DMS153 (cell line): ENCODE results near the gene IRGQ.
"Not testable (repeated sequence)": the region's sequence is repeated elsewhere in the genome, so short reads cannot be mapped to it uniquely, and the experiment has no call there.

ENCODE experiments used
- DNase-seq: peaks from one replicate; lab custom pipeline; 2025; lab: John Stamatoyannopoulos, UW

Gene IRGQ

DNA sequence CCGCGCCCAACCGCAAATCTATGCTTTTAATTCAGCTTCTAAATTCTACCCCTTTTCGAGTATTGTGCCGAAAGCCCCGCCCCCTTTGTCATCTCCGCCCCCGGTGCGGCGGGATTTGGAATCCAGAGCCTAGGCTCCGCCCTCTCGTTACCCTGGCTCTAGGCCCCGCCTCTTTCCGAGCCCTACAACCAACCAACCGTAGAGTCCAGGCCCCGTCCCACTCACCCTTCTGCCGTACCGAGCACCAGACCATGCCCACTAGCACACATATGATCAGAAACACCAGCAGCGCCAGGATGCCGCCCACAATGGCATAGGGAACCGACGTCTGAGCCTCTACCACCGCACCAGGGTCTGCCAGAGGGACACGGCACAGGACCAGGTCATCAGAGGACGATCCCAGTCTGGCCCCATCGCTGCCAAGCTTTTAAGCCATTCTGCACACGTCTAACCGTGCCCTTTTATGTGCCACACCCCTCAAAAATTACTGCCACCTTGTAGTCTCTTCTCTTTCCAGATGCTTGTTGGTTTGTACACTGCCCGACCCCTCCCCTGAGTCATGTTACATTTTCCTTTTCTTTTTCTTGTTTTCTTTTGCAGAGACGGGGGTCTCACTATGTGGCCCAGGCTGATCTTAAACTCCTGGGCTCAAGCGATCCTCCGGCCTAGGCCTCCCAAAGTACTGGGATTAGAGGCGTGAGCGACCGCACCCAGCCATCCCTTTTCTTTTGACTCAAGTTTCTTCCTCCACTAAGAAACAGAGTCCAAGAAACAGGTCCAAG lies 28.1 kb upstream of the IRGQ start:
- DNase-seq, result no peak

DNA sequence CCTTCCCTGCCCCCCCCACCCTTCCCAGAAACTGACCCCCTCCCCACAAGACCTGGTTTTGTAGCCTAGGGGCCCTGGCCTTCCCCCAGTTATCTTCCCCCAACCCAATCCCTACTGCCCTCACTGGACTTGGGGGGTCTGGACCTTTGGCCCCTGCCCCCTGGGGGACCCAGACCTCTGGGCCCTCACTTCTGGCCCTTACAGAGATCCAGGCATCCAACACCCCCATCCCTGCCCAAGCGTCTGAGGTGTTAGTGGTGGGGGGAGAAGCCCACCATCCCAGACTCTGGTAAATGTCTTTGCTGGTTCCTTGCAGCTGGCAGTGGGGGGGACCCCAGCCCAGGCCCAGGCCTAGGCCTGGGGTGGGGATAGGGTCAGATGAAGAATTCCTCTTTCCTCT lies 27.0 kb upstream of the IRGQ start:
- no peak for DNase-seq

DNA sequence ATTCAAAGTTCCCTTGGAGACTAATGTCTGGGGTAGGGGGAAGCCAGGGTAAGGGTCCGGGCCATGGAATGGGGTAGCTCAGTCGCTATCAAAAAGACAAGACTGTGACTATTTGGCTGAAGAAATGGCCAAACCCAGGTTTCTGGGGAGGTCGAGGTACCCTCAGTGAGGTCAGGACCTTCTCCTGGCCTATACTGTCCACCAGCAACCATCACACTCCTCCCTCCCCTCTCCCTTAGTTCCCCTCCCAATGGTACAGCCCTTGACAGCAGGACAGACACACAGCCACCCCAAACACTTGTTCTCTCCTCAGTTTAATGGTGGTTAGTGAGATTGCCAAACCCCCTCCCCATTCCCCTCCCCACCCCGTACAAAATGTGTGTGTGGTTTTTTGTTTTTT lies 26.1 kb upstream of the IRGQ start:
- no peak for DNase-seq

DNA sequence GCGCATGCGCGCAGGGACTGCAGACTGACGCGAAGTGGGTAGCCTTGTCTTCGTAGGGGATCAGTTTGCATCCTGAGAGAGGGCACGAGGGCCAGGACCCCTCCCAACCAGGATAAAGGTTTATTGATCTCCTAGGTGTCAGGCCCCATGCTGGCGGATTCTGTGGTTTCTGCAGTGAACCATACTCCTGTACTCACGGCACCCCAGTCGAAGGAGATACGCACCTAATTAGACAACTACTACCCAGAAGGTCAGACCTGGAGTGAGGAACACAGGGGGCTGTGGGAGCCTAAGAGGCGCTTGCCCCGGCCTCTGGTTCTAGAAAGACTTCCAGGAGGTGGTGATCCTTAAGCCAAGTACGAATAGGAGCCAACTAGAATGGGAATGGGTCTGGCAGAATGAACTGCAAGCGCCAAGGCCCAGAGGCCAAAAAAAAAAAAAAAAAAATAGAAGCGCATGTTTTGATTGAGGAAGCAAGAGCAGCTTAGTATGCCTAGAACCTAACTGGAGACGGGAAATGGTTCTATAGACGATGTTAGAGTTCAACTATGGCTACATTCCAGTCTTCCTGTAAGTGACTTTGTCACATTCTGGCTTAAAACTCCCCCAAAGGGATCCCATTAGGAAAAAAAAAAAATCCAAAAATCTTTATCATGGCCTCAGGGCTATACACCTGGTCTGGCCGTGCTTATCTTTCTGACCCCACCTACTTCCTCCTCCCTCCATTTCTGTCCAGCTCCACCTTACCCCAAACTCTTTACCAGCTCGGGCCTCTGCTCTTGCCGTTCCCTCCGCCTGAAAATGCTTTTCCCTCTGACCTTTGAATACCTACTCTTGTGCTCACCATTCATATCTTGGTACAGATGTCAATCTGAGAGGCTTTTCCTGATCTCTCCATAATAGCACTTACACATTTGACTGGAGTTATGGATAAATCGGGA lies 24.4 kb upstream of the IRGQ start:
- no peak for DNase-seq

DNA sequence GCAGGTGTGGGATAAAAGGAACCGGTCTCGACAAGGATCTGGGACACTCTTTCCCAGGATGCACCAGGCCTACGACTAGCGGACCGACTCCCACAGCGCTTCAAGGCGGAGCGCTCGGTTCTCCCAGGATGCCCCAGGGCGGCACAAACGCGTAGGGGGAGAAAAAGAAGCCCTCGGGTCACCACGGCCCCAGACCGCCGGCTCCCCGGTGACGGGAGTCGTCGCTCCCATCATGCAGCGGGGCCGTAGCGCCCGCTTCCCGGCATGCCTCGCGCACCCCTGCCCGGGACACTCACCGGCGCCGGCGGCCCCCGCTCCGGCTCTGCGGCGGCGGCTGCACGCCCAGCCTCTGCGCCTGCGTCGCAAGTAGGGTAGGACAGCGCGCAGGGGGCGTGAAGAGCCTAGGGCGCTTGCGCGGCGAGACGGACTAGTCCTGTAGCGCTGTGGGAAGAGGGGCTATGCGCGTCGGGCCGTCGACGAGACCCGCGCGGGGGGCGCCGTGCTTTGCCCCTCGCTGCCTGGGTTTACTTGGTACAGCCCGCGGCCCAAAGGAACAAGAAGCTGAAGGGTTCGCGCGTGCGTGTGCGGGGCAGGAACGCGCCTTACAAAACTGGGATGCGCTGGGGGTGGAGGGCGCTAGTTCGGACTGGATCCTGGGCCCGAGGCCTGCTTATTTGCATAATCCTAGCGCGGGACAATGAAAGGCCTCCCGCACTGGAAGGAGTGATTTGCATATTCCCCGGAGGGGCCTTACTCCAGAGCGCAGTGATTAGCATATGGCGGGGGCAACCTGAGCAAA lies 23.5 kb upstream of the IRGQ start, which contains the start of gene ZNF428:
ZNF428 (minus strand) TSS at position 368 of the 799 bp plus-strand sequence. CDS start 5,325 bp downstream, outside the sequence.
- DNase-seq, result peak; percentile 92

DNA sequence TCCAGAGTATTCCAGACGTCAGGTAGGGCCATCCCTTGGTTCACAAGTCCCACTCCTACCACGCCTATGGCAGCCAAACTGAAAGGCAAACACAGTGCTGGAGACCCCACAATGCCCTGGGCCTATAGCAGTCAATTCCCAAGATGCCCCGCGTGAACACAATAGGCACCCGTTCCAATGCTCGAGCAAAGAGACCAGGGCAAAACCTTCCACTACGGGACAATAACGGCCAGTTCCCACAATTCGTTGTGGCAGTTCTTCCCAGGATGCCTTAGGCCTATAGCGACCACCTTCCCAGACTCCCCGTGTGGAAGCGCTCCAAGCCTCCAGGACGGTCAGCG lies 23.0 kb upstream of the IRGQ start:
- DNase-seq, result peak; percentile 31

DNA sequence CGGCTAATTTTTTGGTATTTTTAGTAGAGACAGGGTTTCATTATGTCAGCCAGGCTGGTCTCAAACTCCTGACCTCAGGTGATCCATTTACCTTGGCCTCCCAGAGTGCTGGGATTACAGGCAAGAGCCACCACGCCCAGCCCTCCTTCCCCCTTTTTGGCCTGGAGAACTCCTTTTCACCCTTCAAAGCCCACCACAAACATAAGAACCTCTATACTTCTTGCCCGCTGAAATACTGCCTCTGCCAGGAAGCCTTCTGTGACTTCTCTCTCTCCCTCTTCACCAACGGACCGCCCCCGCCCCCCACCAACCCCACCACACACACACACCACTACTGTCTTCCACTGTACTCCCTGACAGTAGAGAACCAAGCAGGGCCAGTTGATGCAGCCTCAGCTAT lies 21.0 kb upstream of the IRGQ start:
- no peak for DNase-seq

DNA sequence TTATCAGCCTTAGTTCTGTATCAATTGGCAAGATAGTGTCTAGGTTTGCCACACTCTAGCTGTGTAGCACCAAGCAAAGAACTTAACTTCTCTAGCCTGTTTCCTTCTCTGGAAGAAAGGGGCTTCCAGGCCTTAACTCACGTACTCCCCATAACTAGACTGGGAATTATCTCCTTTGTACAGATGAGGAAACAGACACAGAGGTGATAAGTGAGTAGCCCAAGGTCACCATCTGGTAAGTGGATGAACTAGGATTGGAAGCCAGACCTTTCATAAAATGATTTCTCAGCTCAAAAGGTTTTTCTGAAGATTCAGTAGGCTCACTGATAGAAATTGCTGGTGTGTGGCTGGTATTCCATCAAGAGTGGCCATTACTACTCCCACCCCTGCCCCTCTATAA lies 20.4 kb upstream of the IRGQ start:
- no peak for DNase-seq

DNA sequence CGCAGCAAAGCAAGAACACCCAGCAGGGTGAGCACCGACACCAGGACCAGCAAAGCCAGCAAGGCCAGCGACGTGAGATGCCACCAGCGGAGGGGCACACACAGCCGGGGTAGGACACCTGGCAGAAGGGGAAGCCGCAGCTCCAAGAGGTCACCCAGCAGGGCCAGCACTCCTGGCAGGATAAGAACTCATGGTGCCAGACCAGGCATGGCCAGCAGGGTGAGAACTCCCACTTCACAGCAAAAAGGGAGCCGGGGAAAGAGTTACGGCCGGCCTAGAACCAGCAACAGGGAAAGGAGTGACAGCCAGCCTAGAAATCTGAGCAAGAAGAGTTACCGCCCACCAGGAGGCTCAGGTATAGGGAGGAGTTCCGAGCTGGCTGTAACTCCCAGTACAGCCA lies 16.4 kb upstream of the IRGQ start:
- DNase-seq, result no peak

DNA sequence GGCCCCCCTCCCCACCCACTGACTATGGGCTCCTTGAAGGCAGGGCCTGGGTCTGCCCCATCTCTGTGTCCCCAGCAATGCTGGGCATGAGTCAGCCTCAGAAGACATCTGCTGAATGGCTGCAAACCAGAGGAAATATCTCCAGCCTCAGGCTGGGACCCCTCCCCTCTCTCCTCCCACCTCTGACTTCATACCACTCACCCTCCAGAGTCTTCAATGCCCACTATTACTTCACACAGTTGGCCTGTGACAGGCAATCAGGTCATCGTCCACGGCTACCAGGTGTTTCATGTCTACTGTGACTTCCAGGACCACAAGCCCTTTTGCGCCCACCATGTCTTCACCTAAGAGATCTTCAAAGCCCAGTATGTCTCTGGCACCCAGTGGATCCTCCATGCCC lies 15.9 kb upstream of the IRGQ start, which contains the start of gene SRRM5:
SRRM5 (plus strand) TSS at position 301 of the 400 bp plus-strand sequence; CDS start at position 335, 34 bp downstream.
- no peak for DNase-seq

DNA sequence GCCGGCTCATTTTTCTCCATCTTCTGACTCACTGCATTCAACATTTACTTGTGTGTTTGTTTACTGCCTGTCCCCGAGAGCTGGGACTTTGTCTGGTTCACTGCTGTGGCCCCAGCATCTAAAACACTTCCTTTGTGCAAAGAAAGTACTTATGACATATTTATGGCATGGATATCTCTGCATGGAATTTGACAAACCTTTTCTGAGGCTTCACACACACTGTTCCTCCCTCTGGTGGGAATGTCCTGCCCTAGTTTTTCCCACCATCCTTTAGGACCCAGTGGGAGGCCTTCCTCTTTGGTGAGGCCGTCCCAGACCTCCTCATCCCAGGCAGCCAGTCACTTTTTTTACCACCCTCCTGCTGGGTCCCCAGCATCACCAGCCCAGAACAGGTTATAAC lies 14.6 kb upstream of the IRGQ start:
- DNase-seq, result no peak

DNA sequence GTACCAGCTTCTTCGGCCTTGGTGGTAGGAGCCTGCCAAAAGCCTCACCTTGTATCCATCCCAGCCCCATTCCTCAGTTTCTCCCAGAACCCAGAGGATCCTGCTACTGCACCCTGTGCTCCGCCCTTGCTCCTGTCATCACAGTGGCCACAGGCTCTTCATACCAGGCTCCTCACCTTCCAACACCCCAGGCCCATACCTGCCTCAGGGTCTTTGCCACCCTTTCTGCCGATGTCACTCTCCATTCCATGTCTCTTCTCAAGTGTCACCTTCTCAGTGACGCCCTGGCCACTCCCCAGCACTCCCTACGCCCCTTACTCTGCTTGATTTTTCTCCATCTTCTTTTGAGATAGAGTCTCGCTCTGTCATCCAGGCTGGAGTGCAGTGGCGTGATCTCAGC lies 13.9 kb upstream of the IRGQ start:
- DNase-seq, result no peak

DNA sequence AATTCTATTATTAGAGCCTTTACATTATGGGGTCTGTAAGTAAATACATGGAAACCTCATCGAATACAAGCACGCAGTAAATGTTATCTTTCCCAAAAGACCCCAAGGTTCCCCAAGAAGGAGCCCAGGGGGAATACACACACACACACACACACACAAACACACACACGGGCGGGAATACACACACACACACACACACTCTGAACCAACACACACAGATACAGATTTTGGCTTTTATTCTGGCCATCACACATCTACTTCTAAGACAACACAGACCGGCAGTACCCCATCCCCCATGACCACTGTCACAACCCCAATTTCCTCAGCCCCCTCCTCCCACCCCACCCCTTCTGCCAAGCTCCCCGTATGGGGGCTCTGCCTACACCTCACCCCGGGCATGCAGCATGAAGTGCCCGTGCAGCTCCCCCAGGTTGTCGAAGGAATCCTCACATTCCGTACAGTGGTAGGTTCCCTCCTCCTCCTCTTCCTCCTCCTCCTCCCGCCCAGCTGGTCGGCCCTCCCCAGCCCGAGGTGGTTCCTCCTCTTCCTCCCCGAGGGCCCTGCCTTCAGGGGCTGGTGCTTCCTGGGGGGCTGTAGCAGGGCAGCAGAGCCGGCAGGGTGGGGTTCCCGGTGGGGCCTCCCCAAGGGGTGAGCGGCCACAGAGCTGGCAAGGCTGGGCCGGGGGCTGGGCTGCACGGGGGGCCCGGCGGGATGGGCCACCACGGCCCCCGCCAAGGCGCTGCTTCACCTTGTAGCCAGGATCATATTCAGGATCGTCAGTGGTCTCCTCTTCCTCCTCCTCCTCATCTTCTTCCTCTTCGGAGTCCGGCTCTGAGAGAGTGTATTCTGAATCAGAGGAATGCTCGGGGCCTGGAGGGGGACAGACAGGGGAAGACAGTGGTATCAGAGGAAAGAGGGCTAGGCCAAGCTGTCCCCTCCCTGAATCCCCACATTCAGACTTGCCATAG lies 11.6 kb upstream of the IRGQ start:
- DNase-seq, result no peak

DNA sequence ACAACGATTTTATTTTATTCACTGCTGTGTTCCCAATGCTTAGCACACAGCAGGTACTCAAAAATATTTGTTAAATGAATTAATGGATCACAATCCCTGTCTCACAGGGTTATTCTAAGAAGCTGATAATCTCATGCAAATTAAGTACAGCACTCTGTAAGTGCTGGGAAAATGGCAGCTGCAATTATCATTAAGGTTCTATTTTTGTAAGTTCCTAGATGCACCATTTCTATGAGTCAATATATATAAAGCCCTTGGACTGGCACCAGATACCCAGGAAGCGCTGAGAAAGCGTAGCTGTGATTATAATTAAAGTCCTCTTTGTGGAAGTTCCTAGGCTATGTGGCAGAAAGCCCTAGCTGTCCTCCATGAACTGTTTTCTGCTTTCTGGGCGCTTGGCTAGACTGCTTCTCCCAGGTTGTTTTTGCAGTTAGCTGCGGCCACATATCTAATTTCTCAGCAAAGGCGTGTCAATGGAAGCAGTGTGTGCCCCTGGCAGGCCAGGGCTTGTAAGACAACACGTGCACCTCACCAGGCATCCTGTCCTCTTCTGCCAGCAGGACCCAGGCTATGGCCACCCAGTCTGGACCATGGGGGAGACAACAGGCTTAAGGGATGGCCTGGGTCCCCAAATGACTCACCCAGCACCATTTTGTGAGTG lies 10.8 kb upstream of the IRGQ start:
- DNase-seq, result no peak

DNA sequence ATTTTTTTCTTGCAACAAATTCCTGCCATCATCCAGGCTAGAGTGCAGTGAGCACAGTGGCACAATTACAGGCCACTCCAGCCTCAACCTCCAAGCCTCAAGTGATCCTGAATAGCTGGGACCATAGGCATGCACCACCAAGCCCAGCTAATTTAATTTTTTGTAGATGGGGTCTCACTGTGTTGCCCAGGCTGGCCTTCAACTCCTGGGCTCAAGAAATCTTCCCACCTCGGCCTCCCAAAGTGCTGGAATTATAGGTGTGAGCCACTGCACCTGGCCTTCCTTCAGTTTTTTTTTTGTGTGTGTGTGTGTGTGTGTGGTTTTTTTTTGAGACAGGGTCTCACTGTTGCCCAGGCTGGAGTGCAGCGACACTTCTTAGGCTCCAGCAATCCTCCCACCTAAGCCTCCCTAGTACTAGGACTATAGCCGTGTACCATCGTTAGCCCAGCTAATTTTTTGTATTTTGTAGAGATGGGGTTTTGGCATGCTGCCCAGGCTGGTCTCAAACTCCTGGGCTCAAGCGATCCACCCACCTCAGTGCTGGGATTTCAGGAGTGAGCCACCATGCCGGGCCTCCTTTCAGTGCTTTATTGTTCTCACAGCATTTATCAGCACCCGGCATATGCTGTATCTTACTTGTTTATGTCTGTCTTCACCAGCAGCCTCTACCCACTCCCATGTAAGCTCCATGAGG lies 10.1 kb upstream of the IRGQ start:
- DNase-seq, result no peak

DNA sequence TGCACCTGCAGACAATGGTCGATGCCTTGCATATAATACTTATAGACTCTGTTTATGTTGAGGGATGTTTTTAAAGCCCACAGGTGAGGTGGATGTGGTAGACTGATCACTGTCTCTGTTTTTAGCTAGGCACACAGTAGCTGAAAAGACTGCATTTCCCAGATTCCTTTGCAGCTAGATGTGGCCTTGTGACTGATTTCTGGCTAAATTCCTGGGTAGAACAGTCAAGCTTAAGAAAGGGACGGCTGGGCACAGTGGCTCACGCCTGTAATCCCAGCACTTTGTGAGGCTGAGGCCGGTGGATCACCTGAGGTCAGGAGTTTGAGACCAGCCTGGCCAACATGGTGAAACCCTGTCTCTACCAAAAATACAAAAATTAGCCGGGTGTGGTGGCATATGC lies 4.4 kb upstream of the IRGQ start:
- DNase-seq, result not testable (repeated sequence)

DNA sequence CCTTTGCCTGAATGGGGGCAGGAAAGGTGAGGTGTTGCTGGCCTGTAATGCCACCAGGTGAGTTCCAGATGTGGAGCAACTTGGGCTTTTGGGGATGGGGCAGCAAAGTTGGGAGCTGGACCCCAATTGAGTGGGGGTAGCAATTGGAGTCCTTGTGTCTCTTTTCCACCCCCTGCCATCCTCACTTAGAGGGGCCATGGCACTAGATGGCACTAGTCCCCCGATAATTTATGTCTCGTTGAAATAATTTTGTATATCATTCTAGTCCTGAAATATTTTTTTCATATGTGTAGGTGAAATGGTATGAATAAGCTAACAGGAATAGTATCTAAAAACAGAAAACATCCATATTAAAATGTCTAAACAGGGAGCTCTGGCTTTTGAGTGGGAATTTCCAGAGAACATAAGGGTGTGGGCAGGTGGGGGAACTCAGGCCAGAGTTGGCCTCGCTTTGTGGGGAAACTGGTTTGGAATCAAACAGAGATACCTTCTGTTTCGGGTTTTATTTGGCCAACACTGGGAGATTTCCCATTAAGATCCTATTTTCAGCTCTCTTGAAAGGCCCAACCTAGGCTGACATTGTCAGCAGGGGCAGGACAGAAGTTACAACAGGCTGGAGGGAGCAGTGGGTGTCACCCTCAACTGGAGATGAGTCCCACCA lies 3.8 kb upstream of the IRGQ start:
- no peak for DNase-seq

DNA sequence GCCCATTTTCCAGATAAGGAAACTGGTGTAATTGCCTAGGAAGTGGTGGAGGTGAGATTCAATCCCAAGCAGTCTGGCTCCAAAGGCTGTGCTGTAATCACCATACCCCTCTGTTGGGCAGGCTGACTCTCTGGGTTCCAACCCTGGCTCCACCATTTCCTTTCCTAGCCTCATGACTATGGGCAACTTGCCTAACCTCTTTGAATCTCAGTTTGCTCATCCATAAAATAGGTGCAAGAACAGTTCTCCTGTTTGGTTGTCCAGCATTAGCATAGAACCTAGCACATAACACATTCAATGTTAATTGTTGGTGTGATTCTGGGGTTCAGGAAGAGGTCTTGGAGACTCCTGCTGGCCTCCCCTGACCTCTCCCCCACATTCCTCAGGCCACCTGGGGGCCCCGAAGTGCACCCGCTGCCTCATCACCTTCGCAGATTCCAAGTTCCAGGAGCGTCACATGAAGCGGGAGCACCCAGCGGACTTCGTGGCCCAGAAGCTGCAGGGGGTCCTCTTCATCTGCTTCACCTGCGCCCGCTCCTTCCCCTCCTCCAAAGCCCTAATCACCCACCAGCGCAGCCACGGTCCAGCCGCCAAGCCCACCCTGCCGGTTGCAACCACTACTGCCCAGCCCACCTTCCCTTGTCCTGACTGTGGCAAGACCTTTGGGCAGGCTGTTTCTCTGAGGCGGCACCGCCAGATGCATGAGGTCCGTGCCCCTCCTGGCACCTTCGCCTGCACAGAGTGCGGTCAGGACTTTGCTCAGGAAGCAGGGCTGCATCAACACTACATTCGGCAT lies 2.7 kb upstream of the IRGQ start:
- no peak for DNase-seq

DNA sequence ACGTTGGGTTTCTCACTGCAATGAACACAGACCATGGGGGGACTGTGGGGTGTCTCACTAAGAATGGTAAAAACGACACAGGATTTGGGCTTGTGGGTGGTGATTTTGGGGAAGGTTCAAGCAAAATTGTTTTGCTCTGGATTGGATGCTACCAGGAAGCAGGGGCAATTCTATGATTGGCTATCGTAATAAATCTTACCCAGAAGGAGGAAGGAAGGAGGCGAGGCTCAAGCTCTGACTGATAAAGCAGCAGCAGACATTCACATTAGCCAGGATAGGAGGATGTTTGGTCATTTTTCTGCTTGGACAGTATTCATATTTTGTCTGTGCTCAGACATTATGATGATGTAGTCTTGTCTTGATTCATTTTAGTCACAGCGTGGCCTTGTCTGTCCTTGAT lies 1.9 kb upstream of the IRGQ start:
- DNase-seq, result no peak
